ENCODE data around the gene KAT8.

Gene KAT8

GRCh38 chr16:31117384-31118222 lies at the start of gene KAT8:
Gene KAT8, plus strand, starts transcription at chr16:31117664. Its CDS starts 18 bp downstream, at chr16:31117682.
- DNase-seq, result peak; percentile 97 to 98

- DNase-seq, result no peak
Observed at GRCh38 chr16:31071861-31072260, 45.6 kb upstream of the KAT8 start.

- peak in 1 of 2 donors; percentile 35 for DNase-seq
Observed at GRCh38 chr16:31072540-31073141, 44.8 kb upstream of the KAT8 start.

- DNase-seq, result peak; percentile 81 to 86
Observed at GRCh38 chr16:31073142-31073969, 44.1 kb upstream of the KAT8 start.

DNA sequence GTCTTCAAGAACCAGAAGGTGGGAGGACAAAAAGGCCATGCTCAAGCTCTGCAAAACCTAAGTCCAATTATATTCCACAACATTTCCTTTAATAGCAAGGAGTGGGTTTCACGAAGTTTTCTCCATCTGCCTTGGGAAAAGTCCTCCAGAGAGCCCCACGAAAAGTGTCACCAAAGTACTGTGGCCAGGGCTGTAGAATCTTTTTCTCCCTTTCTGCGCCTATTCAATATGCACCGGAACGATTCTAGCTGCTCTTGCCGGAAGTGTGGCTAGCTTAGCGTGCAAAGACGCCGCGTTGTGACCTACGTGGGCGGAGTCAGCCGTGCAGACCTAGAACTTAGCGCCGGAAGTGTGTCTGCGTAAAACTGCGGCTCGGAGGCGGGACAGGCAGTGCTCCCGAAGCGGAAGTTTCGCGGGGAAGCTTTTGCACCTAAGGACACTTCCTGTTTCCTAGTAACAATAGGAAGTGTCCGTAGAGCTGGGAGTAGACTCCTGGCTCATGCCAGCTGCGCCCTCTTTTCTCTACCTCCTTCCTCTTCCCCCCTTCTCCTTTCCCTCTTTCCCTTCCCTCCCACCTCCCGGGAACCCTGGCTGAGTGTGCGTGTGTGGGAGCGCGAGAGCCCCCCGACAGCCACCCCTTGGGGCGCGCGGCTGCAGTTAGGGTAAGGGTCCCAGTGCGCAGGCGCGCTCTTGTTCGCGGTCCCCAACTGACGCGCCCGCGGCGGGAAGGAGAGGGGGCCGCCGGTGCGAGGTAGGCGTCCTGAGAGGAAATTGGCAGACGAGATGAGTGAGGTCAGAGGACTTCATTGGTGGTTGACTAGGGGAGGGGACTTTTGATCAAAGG lies 43.3 kb upstream of the KAT8 start, which contains the start of the genes ZNF646 and ZNF668:
Gene ZNF646, plus strand, starts transcription at position 453 of the 844 bp plus-strand sequence. CDS start 1,903 bp downstream, outside the sequence.
Gene ZNF668, minus strand, starts transcription at position 271 of the 844 bp plus-strand sequence. CDS start 9,781 bp downstream, outside the sequence.
- DNase-seq, result peak; percentile 98

DNA sequence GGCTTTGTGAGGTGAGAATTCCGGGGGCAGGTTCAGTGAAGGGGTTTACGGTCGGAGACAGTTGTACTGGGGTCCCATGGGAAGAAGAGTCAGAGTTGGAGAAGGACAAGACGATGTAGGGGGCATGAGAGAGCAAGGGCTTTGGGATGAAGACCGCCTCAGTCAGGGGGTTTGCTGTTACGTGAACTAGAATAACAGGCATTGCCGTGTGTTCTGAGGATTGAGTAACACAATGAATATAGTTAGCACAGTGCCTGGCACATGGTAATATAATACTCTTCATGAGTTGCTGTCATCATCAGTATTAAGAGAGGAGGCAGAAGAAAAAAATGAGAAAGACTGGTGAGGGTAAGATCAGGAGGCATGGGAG lies 42.7 kb upstream of the KAT8 start:
- DNase-seq, result no peak

DNA sequence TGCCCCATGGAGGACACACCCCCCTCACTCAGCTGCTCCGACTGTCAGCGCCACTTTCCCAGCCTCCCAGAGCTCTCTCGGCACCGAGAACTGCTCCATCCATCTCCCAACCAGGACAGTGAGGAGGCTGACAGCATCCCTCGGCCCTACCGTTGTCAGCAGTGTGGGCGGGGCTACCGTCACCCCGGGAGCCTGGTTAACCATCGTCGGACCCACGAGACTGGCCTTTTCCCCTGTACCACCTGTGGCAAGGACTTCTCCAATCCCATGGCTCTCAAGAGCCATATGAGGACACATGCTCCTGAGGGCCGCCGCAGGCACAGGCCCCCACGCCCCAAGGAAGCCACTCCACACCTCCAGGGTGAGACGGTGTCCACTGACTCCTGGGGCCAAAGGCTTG lies 41.1 kb upstream of the KAT8 start:
- DNase-seq, result no peak

- no peak for DNase-seq
Observed at GRCh38 chr16:31077024-31077423, 40.4 kb upstream of the KAT8 start.

- DNase-seq, result no peak
Observed at GRCh38 chr16:31077592-31078396, 39.7 kb upstream of the KAT8 start.

DNA sequence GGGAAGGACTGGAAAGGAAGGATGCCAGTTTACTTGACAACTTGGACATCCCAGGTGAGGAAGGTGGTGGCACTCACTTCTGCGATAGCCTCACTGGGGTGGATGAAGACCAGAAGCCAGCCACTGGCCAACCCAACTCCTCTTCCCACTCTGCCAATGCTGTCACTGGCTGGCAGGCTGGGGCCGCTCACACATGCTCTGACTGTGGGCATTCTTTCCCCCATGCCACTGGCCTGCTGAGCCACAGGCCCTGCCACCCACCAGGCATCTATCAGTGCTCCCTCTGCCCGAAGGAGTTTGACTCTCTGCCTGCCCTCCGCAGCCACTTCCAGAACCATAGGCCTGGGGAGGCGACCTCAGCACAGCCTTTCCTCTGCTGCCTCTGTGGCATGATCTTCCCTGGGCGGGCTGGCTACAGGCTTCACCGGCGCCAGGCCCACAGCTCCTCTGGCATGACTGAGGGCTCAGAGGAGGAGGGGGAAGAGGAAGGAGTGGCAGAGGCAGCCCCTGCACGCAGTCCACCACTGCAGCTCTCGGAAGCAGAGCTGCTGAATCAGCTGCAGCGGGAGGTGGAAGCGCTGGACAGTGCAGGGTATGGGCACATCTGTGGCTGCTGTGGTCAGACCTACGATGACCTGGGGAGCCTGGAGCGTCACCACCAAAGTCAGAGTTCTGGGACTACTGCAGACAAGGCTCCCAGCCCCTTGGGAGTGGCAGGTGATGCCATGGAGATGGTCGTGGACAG lies 38.7 kb upstream of the KAT8 start:
- DNase-seq, result no peak

DNA sequence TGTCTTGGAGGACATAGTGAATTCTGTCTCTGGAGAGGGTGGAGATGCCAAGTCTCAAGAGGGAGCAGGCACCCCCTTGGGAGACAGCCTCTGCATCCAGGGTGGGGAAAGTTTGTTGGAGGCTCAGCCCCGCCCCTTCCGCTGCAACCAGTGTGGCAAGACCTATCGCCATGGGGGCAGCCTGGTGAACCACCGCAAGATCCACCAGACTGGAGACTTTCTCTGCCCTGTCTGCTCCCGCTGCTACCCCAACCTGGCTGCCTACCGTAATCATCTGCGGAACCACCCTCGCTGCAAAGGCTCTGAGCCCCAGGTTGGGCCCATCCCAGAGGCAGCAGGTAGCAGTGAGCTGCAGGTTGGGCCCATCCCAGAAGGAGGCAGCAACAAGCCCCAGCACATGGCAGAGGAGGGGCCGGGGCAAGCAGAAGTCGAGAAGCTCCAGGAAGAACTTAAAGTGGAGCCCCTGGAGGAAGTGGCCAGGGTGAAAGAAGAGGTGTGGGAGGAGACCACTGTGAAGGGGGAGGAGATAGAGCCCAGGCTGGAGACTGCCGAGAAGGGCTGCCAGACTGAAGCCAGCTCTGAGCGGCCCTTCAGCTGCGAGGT lies 38.0 kb upstream of the KAT8 start:
- no peak for DNase-seq

DNA sequence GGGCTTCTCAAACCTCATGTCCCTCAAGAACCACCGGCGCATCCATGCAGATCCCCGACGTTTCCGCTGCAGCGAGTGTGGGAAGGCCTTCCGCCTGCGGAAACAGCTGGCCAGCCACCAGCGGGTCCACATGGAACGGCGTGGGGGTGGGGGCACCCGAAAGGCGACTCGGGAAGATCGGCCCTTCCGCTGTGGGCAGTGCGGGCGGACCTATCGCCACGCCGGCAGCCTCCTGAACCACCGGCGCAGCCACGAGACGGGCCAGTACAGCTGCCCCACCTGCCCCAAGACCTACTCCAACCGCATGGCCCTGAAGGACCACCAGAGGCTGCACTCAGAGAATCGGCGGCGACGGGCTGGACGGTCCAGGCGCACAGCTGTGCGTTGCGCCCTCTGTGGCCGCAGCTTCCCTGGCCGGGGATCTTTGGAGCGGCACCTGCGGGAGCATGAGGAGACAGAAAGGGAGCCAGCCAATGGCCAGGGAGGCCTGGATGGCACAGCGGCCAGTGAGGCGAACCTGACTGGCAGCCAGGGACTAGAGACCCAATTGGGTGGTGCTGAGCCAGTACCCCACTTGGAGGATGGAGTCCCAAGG lies 37.3 kb upstream of the KAT8 start:
- no peak for DNase-seq

DNA sequence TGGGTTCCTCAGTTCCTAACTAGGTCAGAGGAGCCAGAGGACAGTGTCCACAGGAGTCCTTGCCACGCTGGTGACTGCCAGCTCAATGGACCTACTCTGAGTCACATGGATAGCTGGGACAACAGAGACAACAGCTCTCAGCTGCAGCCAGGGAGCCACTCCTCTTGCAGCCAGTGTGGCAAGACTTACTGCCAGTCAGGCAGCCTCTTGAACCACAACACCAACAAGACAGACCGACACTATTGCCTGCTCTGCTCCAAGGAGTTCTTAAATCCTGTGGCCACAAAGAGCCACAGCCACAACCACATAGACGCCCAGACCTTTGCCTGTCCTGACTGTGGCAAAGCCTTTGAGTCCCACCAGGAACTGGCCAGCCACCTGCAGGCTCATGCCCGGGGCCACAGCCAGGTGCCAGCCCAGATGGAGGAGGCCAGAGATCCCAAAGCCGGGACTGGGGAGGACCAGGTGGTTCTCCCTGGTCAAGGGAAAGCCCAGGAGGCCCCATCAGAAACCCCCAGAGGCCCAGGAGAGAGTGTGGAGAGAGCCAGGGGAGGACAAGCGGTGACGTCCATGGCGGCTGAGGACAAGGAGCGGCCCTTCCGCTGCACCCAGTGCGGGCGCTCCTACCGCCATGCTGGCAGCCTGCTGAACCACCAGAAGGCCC lies 36.6 kb upstream of the KAT8 start:
- no peak for DNase-seq

DNA sequence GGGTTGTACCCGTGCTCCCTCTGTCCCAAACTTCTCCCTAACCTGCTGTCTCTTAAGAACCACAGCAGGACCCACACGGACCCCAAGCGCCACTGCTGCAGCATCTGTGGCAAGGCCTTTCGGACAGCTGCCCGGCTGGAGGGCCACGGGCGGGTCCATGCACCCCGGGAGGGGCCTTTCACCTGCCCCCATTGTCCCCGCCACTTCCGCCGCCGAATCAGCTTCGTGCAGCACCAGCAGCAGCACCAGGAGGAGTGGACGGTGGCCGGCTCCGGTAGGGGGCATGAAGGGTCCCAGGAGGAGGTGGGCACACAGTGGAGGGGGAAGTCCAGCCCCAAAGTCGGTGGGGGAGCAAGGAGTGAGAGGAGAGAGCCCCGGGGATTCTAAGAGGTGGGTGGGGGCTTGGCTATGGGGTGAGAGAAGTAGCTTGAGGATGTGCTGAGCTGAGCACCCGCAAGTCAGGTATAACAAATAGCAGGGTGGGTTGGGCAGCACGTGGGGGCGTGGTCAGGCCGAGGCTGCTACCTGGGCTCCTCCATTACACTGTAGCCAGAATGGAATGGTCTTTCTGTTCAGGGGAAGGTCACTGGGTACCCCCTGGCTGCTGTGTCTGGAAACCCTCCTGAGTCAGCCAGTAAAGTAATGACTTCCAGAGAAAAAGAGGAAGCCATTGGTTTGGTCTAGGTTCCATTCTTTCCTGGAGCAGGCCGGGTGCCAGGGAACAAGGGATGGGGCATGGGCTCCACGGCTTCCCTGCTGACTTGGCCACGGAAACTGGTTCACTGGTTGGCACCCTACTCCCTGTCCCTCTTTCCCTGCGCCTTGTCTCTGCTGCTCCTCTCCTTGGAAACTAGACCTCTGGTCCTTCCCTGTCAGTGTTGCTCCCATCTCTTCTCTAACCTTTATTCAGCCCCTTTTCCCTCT lies 35.8 kb upstream of the KAT8 start:
- DNase-seq, result no peak

DNA sequence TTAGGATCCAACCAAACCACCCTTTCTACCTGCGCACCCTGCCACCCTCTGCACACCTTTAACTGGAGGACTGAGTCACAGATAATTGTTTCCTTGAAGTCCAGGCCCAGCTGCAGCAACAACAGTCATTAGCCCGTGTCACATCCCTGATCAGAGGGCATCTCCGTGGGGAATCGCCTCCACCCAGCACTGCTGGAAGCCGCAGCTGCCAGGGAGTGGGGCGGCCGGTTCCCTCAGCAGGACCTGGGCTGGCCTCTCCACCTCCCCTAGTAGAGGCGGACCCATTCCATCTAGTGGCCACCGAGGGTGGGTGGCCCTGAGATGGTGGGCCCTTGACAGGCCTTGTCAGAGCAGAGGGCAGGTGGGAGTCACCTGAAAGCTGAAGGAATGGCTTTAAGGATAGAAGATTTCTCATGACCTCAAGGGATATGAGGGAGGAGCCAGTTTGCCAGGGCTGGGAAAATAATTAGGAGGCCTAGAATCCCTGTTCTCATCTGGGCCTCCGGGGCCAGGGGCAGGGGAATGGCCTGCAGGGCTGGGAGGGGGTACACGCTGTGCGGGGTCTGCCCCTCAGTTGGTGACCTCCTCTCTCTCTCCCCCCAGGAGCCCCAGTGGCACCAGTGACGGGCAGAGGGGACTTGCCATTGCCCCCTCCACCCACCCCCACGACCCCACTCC lies 35.0 kb upstream of the KAT8 start:
- no peak for DNase-seq

- DNase-seq, result no peak
Observed at GRCh38 chr16:31083081-31083480, 34.4 kb upstream of the KAT8 start.

GRCh38 chr16:31083556-31083955 lies 33.9 kb upstream of the KAT8 start:
- no peak for DNase-seq

DNA sequence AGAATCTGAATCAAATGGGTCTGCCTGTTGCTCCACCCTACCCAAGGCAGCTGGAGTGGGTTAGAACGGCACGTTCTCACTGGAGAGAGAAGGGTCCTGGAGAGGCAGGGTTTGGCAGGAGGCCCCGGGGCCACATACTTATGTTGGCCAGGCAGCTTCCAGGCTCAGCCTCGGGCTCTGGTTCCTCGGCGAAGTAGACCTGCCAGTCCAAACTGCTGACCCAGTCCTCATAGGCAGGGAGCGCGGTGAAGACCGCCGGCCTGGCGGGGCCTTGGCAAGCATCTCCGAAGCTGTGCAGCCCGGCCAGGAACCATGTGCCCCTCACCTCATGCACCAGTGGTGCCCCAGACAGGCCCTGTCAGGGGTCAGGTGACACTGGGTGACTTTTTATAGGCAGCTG lies 33.5 kb upstream of the KAT8 start:
- no peak for DNase-seq

All from CD4-positive, alpha-beta T cell treated with Interleukin-1 beta for 1 hour (primary cell).